Stimulated activated CD4-positive, alpha-beta T cell treated with anti-CD3 and anti-CD28 coated beads, Interleukin-15, amount 100 ng/mL, for 24 hours (primary cell): Measurements from ENCODE around the gene IZUMO1.

ENCODE experiments used
- DNase-seq: peaks from one replicate; pipeline ENCODE4 v3.0.0-alpha.2; 2020

IZUMO1 gene

DNA sequence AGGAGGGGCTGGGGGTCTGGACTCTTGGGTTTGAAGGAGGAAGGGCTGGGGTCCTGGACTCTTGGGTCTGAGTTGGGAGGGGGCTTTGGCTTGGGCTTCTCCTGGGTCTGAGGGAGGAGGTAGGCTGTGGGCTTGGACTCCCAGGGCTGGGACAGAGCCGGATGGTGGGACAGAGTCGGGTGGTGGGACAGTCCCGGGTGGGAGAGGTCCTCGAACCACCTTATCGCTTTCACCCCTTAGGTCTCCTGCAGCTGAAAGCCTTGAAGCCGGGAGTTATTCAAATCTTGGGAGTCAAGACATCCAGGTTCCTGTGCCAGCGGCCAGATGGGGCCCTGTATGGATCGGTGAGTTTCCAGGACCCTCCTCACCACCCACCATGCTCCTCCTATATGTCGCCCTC, 10.0 kb upstream of the IZUMO1 start:
- DNase-seq = no peak

DNA sequence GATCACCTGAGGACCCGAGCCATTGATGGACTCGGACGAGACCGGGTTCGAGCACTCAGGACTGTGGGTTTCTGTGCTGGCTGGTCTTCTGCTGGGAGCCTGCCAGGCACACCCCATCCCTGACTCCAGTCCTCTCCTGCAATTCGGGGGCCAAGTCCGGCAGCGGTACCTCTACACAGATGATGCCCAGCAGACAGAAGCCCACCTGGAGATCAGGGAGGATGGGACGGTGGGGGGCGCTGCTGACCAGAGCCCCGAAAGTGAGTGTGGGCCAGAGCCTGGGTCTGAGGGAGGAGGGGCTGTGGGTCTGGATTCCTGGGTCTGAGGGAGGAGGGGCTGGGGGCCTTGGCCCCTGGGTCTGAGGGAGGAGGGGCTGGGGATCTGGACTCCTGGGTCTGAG, 9.5 kb upstream of the IZUMO1 start:
- DNase-seq = no peak

DNA sequence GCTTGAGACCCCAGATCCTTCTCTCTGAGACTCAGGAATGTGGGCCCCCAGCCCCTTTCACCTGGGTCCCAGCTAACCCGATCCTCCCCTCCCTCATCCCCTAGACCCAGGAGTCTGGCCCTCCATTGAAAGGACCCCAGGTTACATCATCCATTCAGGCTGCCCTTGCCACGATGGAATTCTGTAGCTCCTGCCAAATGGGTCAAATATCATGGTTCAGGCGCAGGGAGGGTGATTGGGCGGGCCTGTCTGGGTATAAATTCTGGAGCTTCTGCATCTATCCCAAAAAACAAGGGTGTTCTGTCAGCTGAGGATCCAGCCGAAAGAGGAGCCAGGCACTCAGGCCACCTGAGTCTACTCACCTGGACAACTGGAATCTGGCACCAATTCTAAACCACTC, 9.1 kb upstream of the IZUMO1 start:
- DNase-seq = no peak

- no peak for DNase-seq
Observed at GRCh38 chr19:48755084-48755641, 8.5 kb upstream of the IZUMO1 start, which contains the start of gene FGF21. Gene FGF21, plus strand, starts transcription at chr19:48755524. Its CDS starts 713 bp downstream, at chr19:48756237.

DNA sequence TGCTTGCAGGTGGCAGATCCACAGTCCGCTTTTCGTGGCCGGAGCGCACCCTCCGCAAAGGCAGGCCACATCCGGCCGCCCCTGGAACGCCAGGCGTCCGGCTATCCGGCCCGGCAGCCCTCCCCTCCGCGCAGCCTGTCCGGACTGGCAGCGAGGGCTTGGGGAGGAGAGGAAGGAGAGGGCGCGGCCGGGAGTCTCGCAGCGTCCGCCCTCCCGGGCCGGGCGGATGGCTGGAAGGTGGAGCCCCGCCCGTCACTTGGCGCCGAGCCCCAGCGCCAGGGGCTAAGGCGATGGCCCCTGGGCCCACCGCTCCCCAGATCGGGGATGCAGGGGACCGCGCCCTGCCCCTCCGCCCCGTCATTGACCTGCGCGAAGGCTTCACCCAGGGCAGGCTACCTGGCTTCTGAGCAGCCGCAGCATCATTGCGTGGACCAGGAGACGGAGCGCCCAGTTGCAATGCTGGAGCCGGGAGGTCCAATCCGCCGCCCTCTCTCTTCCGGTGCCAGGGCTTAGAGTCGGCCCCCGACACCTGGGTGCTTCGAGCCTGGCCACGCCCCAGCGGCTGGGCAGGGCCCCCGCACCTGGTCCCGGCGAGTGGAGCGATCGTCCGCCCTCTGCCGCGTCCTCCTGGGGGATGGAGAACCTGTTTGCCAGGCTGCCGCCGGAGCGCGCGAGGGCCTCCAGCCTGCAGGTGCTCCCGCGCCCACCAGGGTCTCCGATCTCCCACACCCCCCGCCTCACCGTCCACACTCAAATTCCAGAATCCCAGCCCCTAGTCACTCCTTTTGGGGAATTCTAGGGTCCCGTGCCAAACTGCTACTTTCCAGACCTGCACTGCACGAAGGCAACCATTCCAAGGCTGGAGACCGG, 6.0 kb upstream of the IZUMO1 start, which contains the start of gene FUT1:
FUT1 (minus strand) TSS at position 146 of the 870 bp plus-strand sequence. CDS start 1,360 bp downstream, outside the sequence.
- DNase-seq = peak; percentile 51

- no peak for DNase-seq
Observed at GRCh38 chr19:48751845-48752495, 5.3 kb upstream of the IZUMO1 start.

DNA sequence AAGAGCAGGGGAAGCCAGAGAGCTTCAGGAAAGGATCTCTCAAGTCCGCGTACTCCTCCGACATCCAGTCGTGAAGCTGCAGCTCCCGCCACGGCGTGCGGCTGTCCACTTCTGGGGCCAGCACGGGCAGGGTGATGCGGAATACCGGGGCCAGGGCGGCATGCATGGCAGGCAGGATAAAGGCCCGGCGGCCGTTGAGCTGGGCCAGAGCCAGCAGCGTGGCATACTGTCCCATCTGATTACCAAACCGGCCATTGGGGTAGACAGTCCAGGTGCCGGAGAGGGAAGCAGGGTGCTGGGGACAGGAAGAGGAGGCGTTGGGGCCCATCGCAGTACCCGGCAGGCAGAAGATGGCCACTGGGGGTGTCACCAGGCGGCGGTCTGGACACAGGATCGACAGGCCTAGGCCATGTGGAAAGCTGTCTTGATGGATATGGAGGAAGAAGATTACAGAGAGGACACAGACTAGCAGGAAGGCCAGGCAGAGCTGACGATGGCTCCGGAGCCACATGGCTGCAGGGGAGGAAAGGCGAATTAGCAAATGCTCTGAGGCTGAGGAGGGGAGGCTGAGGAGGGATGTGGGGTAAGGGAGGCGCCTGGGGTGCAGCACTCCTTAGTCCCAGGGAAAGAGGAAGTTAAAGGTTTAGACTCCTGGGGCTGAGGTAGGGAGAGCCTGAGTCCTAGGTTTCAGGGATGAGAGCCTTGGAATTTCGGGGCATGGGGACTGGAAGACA, 4.2 kb upstream of the IZUMO1 start:
- no peak for DNase-seq

GRCh38 chr19:48750351-48750750, 3.6 kb upstream of the IZUMO1 start:
- DNase-seq = no peak

GRCh38 chr19:48749571-48750198, 3.0 kb upstream of the IZUMO1 start:
- DNase-seq = no peak

DNA sequence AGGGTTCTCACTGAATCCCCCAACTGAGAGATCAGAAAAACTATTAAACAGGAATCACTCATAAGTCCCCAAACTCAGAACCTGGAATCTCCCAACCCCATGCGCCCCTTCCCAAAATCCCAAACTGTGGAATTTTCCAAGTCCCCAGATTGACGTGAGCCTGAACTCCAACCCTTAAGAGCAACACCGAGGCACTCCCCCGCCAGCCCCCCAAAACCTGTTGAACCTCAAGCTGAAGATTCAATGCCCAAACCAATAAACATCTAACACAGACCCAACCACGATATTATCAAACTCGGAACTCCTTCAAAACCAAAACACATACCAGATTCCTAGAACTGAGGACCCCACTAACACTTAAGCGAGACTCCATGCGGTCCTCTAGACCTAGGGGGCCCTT, 599 bp downstream of the IZUMO1 start:
- DNase-seq = no peak

DNA sequence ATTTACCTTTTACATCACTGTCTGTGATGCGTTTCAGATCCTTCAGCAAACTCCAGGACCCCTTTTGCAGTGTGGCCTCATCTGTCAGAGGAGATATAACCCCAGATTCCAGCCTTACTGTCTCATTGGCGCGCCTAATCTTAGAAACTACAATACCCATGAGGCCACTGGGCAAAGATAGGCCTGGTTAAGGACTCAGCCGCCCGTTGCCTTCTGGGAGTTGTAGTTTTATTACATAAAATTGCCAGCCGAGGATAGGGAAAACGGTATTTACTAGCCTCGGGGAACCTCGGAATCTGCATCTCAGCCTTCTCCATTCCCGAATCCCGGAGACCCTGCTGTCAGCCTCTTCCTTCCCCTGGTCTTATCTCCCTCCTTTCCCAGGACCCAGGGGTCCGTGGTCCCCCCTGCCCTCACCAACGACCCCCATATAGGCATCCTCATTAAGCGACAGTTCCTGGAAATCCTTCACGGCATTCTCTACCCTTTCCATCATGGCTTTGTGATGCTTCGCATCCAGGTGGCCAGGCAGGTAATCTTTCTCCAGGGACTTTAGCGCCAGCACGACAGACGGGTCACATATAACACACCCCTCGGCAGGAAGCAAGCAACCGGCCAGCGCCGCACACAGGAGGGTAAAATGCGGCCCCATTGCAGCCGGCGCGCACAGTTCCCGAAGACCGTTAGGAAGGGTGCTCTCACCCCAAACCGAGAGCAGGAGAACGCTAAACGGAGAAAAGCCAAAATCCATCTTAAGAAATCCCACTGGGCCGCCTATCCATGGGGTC, 1.3 kb downstream of the IZUMO1 start:
- DNase-seq = peak; percentile 69

GRCh38 chr19:48742096-48742495, 4.6 kb downstream of the IZUMO1 start:
- DNase-seq = no peak

GRCh38 chr19:48741129-48741999, 5.3 kb downstream of the IZUMO1 start:
- DNase-seq = peak; percentile 54

- no peak for DNase-seq
Observed at GRCh38 chr19:48740164-48740972, 6.3 kb downstream of the IZUMO1 start, which contains the start of gene RASIP1. Gene RASIP1, minus strand, starts transcription at chr19:48740610. Its CDS starts 328 bp downstream, at chr19:48740282.

- DNase-seq = no peak
Observed at GRCh38 chr19:48739404-48740163, 7.1 kb downstream of the IZUMO1 start.

- DNase-seq = peak; percentile 97
Observed at GRCh38 chr19:48738557-48739403, 7.9 kb downstream of the IZUMO1 start.

GRCh38 chr19:48737360-48737998, 9.2 kb downstream of the IZUMO1 start:
- no peak for DNase-seq
